ENCODE data around the gene HOXA7. TPM values are rescaled to one million over a fixed set of nuclear protein-coding genes. Genes with fewer than 3 reads are reported as not detected.
A peak's percentile ranks its signal among the peaks of the same experiment; 100 is the strongest.

Gene HOXA7
- total and polyA plus RNA-seq, 5 donors from 2014 or later, result not detected

GRCh38 chr7:27107391-27108381 is 48.8 kb downstream of the HOXA7 start:
- H3K9me3 ChIP-seq (ENCODE audit: control insufficient read depth in 2 of 2, low read length in 2 of 2), result no peaks in the 10 kb centered on the region
- Mint-ChIP-seq H3K4me1 (peaks cover 0 to 12% (median 3%) of the 10 kb centered on the region in 4 donors), H3K36me3 (no peaks in the 10 kb centered on the region), H3K9me3 (peaks cover 0 to 5% (median 1%) of the 10 kb centered on the region in 7 donors), H3K27me3 (peaks cover 39% of the 10 kb centered on the region), H3K4me3 (no peak overlapping the region), H3K27ac (no peak overlapping the region)
- ATAC-seq (ENCODE audit: low read depth in 2 of 2) (no peak), DNase-seq (no peak)
- H3K4me1 ChIP-seq (ENCODE audit: control insufficient read depth, insufficient read depth, low read length, poor library complexity, severe bottlenecking), result peaks cover 3% of the 10 kb centered on the region
- H3K27ac ChIP-seq (ENCODE audit: insufficient read depth, low read length, poor library complexity, severe bottlenecking), result no peak overlapping the region
- peaks cover 8% of the 10 kb centered on the region for H3K27me3 ChIP-seq (ENCODE audit: control insufficient read depth, insufficient read depth, low read length)
- H3K4me3 ChIP-seq (ENCODE audit: low read depth, low read length), result no peak overlapping the region
- no peaks in the 10 kb centered on the region for H3K36me3 ChIP-seq (ENCODE audit: control insufficient read depth, insufficient read depth, low read length)

- Histone ChIP-seq H3K36me3 (ENCODE audit: control insufficient read depth, insufficient read depth, low read length) (no peaks in the 10 kb centered on the region), H3K27me3 (ENCODE audit: control insufficient read depth, insufficient read depth, low read length) (peaks cover 11% of the 10 kb centered on the region), H3K27ac (ENCODE audit: insufficient read depth, low read length, poor library complexity, severe bottlenecking) (no peak overlapping the region), H3K4me3 (ENCODE audit: low read depth, low read length) (no peak overlapping the region), H3K4me1 (ENCODE audit: control insufficient read depth, insufficient read depth, low read length, poor library complexity, severe bottlenecking) (peaks cover 11% of the 10 kb centered on the region), H3K9me3 (ENCODE audit: control insufficient read depth in 2 of 2, low read length in 2 of 2) (no peaks in the 10 kb centered on the region)
- Mint-ChIP-seq H3K27ac (no peak overlapping the region), H3K4me3 (no peak overlapping the region), H3K36me3 (no peaks in the 10 kb centered on the region), H3K4me1 (peaks cover 0 to 17% (median 8%) of the 10 kb centered on the region in 4 donors), H3K27me3 (peaks cover 45% of the 10 kb centered on the region), H3K9me3 (peaks cover 0 to 5% (median 1%) of the 10 kb centered on the region in 7 donors)
- DNase-seq, result no peak
- no peak for ATAC-seq (ENCODE audit: low read depth in 2 of 2)
Observed at GRCh38 chr7:27106901-27107240, 49.6 kb downstream of the HOXA7 start.

GRCh38 chr7:27106181-27106900 is 50.1 kb downstream of the HOXA7 start:
- Mint-ChIP-seq H3K27me3 (peaks cover 46% of the 10 kb centered on the region), H3K27ac (no peak overlapping the region), H3K4me1 (peaks cover 0 to 22% (median 10%) of the 10 kb centered on the region in 4 donors), H3K36me3 (peaks cover 5% of the 10 kb centered on the region), H3K4me3 (no peak overlapping the region), H3K9me3 (peaks cover 0 to 5% (median 1%) of the 10 kb centered on the region in 7 donors)
- H3K9me3 ChIP-seq (ENCODE audit: control insufficient read depth in 2 of 2, low read length in 2 of 2), result no peaks in the 10 kb centered on the region
- H3K4me1 ChIP-seq (ENCODE audit: control insufficient read depth, insufficient read depth, low read length, poor library complexity, severe bottlenecking), result peaks cover 12% of the 10 kb centered on the region
- H3K27me3 ChIP-seq (ENCODE audit: control insufficient read depth, insufficient read depth, low read length), result peaks cover 16% of the 10 kb centered on the region
- H3K27ac ChIP-seq (ENCODE audit: insufficient read depth, low read length, poor library complexity, severe bottlenecking), result no peak overlapping the region
- ATAC-seq (ENCODE audit: low read depth in 2 of 2) (no peak), DNase-seq (no peak)
- H3K36me3 ChIP-seq (ENCODE audit: control insufficient read depth, insufficient read depth, low read length), result no peaks in the 10 kb centered on the region
- H3K4me3 ChIP-seq (ENCODE audit: low read depth, low read length), result no peak overlapping the region

GRCh38 chr7:27105301-27106031 is 51.0 kb downstream of the HOXA7 start:
- peaks cover under 1 to 24% (median 10%) of the 10 kb centered on the region in 4 donors for H3K4me1 Mint-ChIP-seq
- no peak overlapping the region for H3K27ac ChIP-seq (ENCODE audit: insufficient read depth, low read length, poor library complexity, severe bottlenecking)
- peaks cover 12% of the 10 kb centered on the region for H3K4me1 ChIP-seq (ENCODE audit: control insufficient read depth, insufficient read depth, low read length, poor library complexity, severe bottlenecking)
- H3K27me3 Mint-ChIP-seq, result peaks cover 49% of the 10 kb centered on the region
- no peak for ATAC-seq (ENCODE audit: low read depth in 2 of 2)
- H3K27ac Mint-ChIP-seq, result no peak overlapping the region
- H3K9me3 Mint-ChIP-seq, result peaks cover 0 to 5% (median 1%) of the 10 kb centered on the region in 7 donors
- H3K9me3 ChIP-seq (ENCODE audit: control insufficient read depth in 2 of 2, low read length in 2 of 2), result no peaks in the 10 kb centered on the region
- no peak overlapping the region for H3K4me3 Mint-ChIP-seq
- no peak for DNase-seq
- H3K36me3 Mint-ChIP-seq, result peaks cover 11% of the 10 kb centered on the region
- peaks cover 16% of the 10 kb centered on the region for H3K27me3 ChIP-seq (ENCODE audit: control insufficient read depth, insufficient read depth, low read length)
- no peak overlapping the region for H3K4me3 ChIP-seq (ENCODE audit: low read depth, low read length)
- H3K36me3 ChIP-seq (ENCODE audit: control insufficient read depth, insufficient read depth, low read length), result no peaks in the 10 kb centered on the region

GRCh38 chr7:27104341-27105058 is 52.0 kb downstream of the HOXA7 start:
- Mint-ChIP-seq H3K4me1 (peaks cover 8 to 27% (median 10%) of the 10 kb centered on the region in 4 donors), H3K4me3 (peak overlapping the region in 1 of 4 donors; percentile 1), H3K27me3 (peaks cover 54% of the 10 kb centered on the region), H3K36me3 (peaks cover 21% of the 10 kb centered on the region), H3K27ac (no peak overlapping the region), H3K9me3 (peaks cover 0 to 7% (median 1%) of the 10 kb centered on the region in 7 donors)
- H3K27ac ChIP-seq (ENCODE audit: insufficient read depth, low read length, poor library complexity, severe bottlenecking), result no peak overlapping the region
- no peaks in the 10 kb centered on the region for H3K36me3 ChIP-seq (ENCODE audit: control insufficient read depth, insufficient read depth, low read length)
- H3K4me3 ChIP-seq (ENCODE audit: low read depth, low read length), result no peak overlapping the region
- no peak for ATAC-seq (ENCODE audit: low read depth in 2 of 2)
- no peak for DNase-seq
- H3K27me3 ChIP-seq (ENCODE audit: control insufficient read depth, insufficient read depth, low read length), result peaks cover 16% of the 10 kb centered on the region
- H3K9me3 ChIP-seq (ENCODE audit: control insufficient read depth in 2 of 2, low read length in 2 of 2), result no peaks in the 10 kb centered on the region
- peaks cover 12% of the 10 kb centered on the region for H3K4me1 ChIP-seq (ENCODE audit: control insufficient read depth, insufficient read depth, low read length, poor library complexity, severe bottlenecking)

Other genes starting within 250 kb of the HOXA7 start
- gene HOXA1, start 60.7 kb downstream of the HOXA7 start, total RNA-seq, result 1.4 TPM
- 1 to 10 TPM in 1 of 4 donors, under 1 TPM in 3; 0.49 to 1.1 (median 0.68) TPM for gene HOXA1, start 60.7 kb downstream of the HOXA7 start, polyA plus RNA-seq
- gene HOXA2, start 54.0 kb downstream of the HOXA7 start, total RNA-seq, result not detected
- under 1 TPM in 2 of 4 donors, not detected in 2; 0.11 to 0.31 TPM for gene HOXA2, start 54.0 kb downstream of the HOXA7 start, polyA plus RNA-seq
- gene HOXA4, start 25.9 kb downstream of the HOXA7 start, total RNA-seq, result not detected
- gene HOXA4, start 25.9 kb downstream of the HOXA7 start, polyA plus RNA-seq, result under 1 TPM in 2 of 4 donors, not detected in 2; 0.13 to 0.18 TPM
- not detected for gene HOXA5, start 13.0 kb downstream of the HOXA7 start, total RNA-seq
- gene HOXA5, start 13.0 kb downstream of the HOXA7 start, polyA plus RNA-seq, result not detected
- not detected for gene HOXA6, start 8.9 kb downstream of the HOXA7 start, total RNA-seq
- not detected for gene HOXA6, start 8.9 kb downstream of the HOXA7 start, polyA plus RNA-seq
- gene HOXA3, start 4.1 kb downstream of the HOXA7 start, total RNA-seq, result not detected
- gene HOXA3, start 4.1 kb downstream of the HOXA7 start, polyA plus RNA-seq, result under 1 TPM in 1 of 4 donors, not detected in 3; 0.13 TPM
- 1.1 TPM for gene HOXA9, start 8.9 kb upstream of the HOXA7 start, total RNA-seq
- gene HOXA9, start 8.9 kb upstream of the HOXA7 start, polyA plus RNA-seq, result under 1 TPM in 1 of 4 donors, not detected in 3; 0.20 TPM
- 0.35 TPM for gene HOXA10, start 17.6 kb upstream of the HOXA7 start, total RNA-seq
- not detected for gene HOXA10, start 17.6 kb upstream of the HOXA7 start, polyA plus RNA-seq
- not detected for gene HOXA11, start 28.6 kb upstream of the HOXA7 start, total RNA-seq
- not detected for gene HOXA11, start 28.6 kb upstream of the HOXA7 start, polyA plus RNA-seq
- not detected for gene HOXA13, start 43.4 kb upstream of the HOXA7 start, total RNA-seq
- gene HOXA13, start 43.4 kb upstream of the HOXA7 start, polyA plus RNA-seq, result not detected
- not detected for gene EVX1, start 86.1 kb upstream of the HOXA7 start, total RNA-seq
- not detected for gene EVX1, start 86.1 kb upstream of the HOXA7 start, polyA plus RNA-seq

Measured in CD4-positive, CD25-positive, alpha-beta regulatory T cell (primary cell).